Ovary (tissue), 3 donors: Measurements from ENCODE around the gene EPHB1.

Source experiments
- EP300 ChIP-seq: sonication (generic); formaldehyde crosslinking; IDR thresholded peaks from one replicate; pipeline ENCODE4 v1.6.1; 2017; ENCODE audit warnings: antibody characterized with exemption
- POLR2A ChIP-seq: fragments of 450-650 bp; IDR thresholded peaks from one replicate; pipeline ENCODE4 v1.6.1; 2017; ENCODE audit warnings: antibody characterized with exemption, mild to moderate bottlenecking, moderate library complexity
- TF ChIP-seq, protein P1 (sequence below), 3 donors: fragments of 450-650 bp in 2 of 3; fragments of 200-600 bp in 1 of 3; IDR thresholded peaks; one replicate each; pipeline versions ENCODE4 v1.5.1 to v1.8.0; 2016 to 2022; ENCODE audit warnings: antibody characterized with exemption in 3 of 3, mild to moderate bottlenecking in 1 of 3
- donor health status: DM: no; HTN: no; CAD: no.

DNA sequence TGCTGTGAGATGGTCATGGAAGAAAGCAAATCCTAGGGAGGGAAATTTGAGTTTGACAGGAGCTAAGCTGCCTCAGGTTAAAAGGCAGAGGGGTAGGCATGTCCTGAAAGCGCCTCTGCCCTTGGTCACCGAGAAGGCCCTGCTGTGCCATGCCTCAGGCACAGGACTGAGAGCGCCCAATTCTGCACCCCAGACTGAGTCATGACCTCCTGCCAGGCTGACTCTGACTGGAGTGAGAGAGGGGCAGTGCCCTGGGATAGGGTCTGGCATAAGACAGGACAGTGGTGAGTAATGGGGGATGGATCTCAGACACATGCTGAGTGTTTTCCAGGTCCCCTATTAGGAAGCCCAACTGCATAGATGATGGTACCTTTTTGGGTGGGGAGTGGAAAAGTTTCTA lies 44.4 kb downstream of the EPHB1 start:
- TF ChIP-seq, protein P1, sequence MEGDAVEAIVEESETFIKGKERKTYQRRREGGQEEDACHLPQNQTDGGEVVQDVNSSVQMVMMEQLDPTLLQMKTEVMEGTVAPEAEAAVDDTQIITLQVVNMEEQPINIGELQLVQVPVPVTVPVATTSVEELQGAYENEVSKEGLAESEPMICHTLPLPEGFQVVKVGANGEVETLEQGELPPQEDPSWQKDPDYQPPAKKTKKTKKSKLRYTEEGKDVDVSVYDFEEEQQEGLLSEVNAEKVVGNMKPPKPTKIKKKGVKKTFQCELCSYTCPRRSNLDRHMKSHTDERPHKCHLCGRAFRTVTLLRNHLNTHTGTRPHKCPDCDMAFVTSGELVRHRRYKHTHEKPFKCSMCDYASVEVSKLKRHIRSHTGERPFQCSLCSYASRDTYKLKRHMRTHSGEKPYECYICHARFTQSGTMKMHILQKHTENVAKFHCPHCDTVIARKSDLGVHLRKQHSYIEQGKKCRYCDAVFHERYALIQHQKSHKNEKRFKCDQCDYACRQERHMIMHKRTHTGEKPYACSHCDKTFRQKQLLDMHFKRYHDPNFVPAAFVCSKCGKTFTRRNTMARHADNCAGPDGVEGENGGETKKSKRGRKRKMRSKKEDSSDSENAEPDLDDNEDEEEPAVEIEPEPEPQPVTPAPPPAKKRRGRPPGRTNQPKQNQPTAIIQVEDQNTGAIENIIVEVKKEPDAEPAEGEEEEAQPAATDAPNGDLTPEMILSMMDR (IDR thresholded peaks at IDR 0.05): no peak
- TF ChIP-seq POLR2A (no peak), EP300 (no peak)
